GM21717 (cell line): ENCODE measurements around the gene PHB1.

ENCODE experiments used
- ATAC-seq: cut with Tn5 transposase; IDR thresholded peaks from one replicate; pipeline ENCODE4 v1.9.1; 2021; ENCODE audit warnings: mild to moderate bottlenecking, moderate library complexity; ENCODE audit not compliant: unreplicated experiment

The PHB1 gene

GRCh38 chr17:49414622-49415350 is at the start of gene PHB1:
TSS of gene PHB1 (minus strand) at chr17:49414882. CDS start at chr17:49413264, 1,618 bp downstream.
- ATAC-seq, result peak; percentile 96

- ATAC-seq, result no peak
Observed at GRCh38 chr17:49464049-49464448, 49.4 kb upstream of the PHB1 start.

GRCh38 chr17:49461580-49461979 is 46.9 kb upstream of the PHB1 start:
- ATAC-seq, result no peak

- ATAC-seq, result no peak
Observed at GRCh38 chr17:49460401-49460800, 45.7 kb upstream of the PHB1 start.

GRCh38 chr17:49459401-49459984 is 44.8 kb upstream of the PHB1 start:
- no peak for ATAC-seq

- no peak for ATAC-seq
Observed at GRCh38 chr17:49457564-49458535, 43.2 kb upstream of the PHB1 start.

GRCh38 chr17:49456183-49456965 is 41.7 kb upstream of the PHB1 start:
- no peak for ATAC-seq

GRCh38 chr17:49455272-49455861 is 40.7 kb upstream of the PHB1 start:
- no peak for ATAC-seq

- no peak for ATAC-seq
Observed at GRCh38 chr17:49454050-49454449, 39.4 kb upstream of the PHB1 start.

- ATAC-seq, result no peak
Observed at GRCh38 chr17:49452661-49453060, 38.0 kb upstream of the PHB1 start.

GRCh38 chr17:49452201-49452600 is 37.5 kb upstream of the PHB1 start:
- no peak for ATAC-seq

- no peak for ATAC-seq
Observed at GRCh38 chr17:49450735-49451134, 36.1 kb upstream of the PHB1 start.

- ATAC-seq, result no peak
Observed at GRCh38 chr17:49450181-49450580, 35.5 kb upstream of the PHB1 start.

- no peak for ATAC-seq
Observed at GRCh38 chr17:49447628-49448302, 33.1 kb upstream of the PHB1 start.

GRCh38 chr17:49445591-49445990 is 30.9 kb upstream of the PHB1 start:
- no peak for ATAC-seq

GRCh38 chr17:49444384-49444783 is 29.7 kb upstream of the PHB1 start:
- no peak for ATAC-seq

- ATAC-seq, result no peak
Observed at GRCh38 chr17:49443862-49444261, 29.2 kb upstream of the PHB1 start.

- no peak for ATAC-seq
Observed at GRCh38 chr17:49442041-49442440, 27.4 kb upstream of the PHB1 start.

GRCh38 chr17:49441578-49441977 is 26.9 kb upstream of the PHB1 start:
- ATAC-seq, result no peak

GRCh38 chr17:49440581-49440980 is 25.9 kb upstream of the PHB1 start:
- ATAC-seq, result no peak
